Stimulated activated naive CD4-positive, alpha-beta T cell (primary cell): ENCODE results near the gene TP73.

Experiments
- DNase-seq, 6 experiments: peaks; one replicate each; lab custom pipeline; 2025; lab: John Stamatoyannopoulos, UW

TP73 gene

DNA sequence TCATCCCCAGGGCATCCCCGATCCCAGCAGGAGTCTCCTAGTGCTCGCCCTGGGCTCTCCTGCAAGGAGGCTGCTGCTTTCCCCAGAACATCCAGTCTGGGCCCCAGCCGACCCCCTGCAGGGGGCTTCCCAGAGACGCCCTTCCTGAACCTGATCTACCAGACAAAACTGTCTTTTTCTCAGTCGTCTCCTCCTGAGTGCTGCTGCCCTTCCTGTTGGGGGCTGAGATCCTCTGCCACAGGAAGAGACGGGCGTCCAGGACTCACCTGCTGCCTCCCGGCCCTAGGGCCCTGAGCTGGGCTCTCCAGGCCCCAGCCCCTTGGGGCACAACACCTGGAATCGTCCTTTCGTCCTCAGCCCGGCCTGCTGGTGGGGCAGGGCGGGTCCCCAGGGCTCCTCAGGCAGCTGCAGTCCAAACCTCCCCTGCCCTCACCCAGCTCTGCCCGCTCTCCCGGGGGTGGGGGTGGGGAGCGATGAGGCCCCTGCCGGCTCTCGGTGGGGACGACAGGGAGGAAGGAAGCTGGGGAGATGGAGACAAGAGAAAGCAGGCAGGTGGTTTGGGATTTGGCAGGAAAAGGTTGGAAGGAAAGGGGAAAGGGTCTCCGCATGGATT, 36.9 kb downstream of the TP73 start:
- DNase-seq: no peak

DNA sequence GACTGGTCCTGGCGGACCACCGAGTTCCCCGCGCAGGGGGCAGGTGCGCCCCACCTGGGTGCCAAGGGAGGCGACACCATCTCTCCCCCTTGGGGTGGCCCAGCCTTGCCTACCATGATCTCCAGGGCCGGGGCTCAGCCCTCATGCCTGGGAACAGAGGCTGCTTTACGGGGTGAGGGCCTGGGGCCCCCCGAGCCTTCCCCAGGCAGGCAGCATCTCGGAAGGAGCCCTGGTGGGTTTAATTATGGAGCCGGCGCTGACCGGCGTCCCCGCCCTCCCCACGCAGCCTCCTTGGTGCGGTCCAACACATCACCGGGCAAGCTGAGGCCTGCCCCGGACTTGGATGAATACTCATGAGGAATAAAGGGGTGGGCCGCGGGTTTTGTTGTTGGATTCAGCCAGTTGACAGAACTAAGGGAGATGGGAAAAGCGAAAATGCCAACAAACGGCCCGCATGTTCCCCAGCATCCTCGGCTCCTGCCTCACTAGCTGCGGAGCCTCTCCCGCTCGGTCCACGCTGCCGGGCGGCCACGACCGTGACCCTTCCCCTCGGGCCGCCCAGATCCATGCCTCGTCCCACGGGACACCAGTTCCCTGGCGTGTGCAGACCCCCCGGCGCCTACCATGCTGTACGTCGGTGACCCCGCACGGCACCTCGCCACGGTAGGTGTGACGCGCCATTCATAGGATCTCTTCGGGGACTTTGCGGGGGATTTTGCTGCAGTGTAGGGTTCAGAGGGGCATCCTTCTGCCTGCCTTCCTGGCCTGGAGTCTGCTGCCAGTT, 38.2 kb downstream of the TP73 start:
- no peak for DNase-seq

DNA sequence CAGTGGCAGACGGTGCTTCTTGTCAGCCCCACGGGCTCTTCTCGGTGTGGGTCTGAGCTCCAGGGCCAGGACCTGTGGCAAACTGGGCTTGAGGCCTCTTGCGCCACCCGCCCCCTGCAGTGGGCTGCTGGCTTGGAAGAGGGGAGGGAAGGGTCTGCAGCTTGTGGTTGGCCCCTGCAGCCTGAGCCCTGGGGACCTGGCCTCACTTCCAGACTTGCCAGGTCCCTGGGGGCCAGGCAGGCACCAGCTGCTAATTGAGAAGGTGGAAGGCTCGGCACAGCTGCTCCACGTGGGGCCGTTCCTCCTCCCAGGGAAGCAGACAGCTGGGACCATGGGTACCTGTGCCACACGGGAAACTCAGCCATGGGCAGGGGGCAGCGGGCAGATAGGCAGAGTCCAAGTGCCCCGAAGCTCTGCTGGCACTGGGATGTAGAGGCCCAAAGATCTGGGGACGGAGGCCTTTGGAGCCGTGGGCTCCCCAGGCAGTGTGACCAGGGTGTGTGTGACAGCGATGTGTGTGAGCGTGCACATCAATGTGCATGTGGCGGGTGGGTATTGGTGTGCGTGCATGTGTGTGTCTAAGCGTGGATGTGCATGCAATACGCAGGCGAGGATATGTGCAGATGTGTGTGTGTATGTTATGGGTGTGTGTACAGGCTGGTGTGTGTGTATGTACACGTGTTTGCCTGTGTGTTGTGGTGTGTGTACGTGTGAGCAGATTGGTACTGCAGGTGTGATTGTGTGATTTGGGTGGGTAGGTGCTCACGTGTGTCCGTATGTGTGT, 39.3 kb downstream of the TP73 start:
- DNase-seq: no peak

DNA sequence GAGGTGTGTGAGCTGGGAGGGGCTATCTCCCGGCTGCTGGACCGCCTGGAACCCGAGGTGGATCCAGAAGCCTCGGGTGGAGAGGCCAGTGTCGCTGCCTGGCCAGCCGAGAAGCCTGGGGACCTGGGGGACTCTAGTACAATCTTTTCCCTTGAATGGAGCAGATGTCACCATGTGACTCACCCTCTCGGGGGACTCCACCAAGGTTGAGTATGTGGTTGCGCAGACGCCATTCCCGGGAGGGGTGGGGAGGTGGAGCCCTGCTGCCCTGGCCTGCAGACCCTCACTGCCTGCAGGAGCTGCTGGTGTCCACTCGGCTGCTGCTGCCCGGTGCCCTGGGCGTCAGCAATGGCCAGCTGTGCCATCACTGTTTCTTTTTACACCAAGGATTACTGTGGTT, 40.3 kb downstream of the TP73 start:
- DNase-seq: no peak

DNA sequence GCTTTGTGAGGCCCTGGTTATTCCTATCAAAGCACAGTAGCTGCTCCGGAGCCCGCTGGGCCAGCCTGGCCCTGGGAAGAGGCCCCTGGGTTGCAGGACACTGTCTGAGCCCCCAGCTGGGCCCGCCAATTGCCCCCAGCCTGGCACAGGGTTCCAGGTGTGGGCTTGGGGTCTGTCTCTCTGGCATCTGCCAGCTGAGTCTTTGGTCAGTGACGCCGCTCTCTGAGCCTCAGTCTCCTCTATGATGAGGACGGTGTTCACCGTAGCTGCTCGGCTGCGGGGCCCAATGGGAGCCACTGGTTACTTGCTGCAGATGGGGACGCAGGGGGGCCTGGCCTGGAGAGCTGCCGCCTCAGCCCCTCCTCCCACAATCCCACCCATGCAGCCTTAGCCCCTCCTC, 41.0 kb downstream of the TP73 start:
- DNase-seq: no peak

DNA sequence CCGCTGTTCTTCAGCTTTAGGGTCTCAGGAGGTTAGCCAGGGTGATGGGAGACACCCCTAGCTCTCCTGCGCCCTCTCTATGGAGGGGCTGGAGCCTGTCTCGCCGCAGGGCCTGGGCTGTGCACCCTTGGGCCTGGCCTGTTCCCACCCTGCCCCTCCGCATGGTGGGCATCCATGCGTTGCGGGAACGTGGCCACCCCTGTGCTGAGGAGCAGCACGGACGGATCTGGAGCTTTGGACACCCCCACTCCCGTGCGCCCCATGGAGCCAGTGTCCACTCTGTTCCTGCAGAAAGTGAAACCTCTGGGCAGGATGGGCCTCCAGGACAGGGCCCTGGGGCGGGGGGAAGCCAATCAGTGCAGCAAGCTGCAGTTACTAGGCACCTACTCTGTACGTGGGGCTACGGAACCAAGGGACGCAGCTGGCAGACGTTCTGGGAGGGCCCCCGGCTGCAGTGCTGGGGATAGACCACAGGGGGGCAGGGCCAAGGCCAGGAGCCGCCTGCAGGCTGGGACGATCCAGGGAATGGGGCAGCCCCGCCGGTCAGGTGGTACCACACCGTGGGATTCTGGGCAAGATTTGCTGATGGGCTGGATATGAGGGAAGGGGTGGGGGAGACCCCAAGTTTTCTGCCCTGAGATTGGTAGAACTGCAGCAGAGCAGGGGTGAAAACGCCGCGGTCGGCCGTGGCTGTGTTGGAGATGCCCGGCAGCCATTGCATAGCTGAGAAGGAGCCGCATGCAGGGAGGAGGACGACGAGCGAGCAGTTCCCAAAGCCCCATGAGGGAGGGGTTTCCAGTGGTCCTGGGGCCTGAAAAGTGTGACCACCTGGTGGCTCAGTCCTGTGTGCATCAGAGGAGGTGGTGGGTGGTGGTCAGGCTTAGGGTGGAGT, 43.3 kb downstream of the TP73 start:
- peak in 3 of 6 experiments; percentile 6 to 19 (median 17) for DNase-seq

DNA sequence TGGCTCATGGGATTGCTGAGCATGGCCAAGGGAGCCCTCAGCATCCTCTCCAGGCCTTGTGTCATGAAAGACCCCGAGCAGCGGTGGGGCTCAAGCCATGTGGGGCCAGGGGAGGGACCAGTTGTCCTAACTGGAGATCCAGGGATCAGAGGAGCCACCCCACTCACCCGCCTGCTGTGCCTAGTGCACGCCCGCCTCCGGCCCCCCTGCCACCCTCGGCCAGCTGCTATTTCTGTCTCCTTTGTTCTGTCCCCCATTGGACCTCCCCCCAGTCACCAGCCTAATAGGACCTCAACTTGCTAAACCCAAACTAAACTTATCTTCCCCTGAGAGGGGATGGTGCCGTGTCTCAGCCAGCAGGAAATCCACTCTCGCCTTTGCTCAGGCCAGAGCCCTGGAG, 44.4 kb downstream of the TP73 start:
- DNase-seq: no peak

DNA sequence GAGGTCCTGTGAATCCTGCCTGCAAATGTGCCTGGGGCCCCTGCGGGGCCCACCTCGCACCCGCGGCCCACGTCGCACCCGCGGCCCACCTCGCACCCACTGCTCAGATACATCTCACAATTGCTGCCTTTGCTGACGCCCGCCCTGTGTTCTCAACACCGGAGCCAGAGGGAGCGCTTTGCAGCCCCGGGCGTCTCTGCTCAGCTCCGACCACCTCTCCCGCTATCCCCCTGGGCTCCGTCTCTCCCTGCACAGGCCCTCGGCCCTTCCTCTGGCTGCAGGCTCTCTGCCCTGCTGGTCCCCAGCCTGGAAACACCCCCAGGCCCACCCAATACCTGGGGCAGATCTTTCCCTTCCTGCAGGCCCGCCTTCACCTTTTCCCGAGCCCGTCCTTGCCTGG, 44.8 kb downstream of the TP73 start:
- DNase-seq: no peak

DNA sequence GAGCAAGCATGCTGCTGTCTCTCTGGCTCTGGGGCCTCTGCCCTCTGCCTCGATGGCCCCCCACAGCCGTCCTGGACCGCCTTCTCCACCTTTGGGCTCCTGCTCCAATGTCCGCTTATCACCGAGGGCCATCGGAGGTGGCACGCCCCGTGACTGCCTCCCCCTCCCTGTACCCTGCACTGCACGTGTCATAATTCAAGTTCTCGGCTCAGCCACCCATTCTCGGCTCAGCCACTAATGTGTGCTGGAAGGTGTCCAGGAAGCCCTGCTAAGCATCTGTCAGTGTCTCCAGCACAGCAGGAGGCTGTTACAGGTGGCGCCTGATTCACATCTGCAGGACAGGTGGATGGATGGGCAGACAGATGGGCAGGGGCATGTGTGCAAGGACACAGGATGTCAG, 45.5 kb downstream of the TP73 start:
- no peak for DNase-seq

DNA sequence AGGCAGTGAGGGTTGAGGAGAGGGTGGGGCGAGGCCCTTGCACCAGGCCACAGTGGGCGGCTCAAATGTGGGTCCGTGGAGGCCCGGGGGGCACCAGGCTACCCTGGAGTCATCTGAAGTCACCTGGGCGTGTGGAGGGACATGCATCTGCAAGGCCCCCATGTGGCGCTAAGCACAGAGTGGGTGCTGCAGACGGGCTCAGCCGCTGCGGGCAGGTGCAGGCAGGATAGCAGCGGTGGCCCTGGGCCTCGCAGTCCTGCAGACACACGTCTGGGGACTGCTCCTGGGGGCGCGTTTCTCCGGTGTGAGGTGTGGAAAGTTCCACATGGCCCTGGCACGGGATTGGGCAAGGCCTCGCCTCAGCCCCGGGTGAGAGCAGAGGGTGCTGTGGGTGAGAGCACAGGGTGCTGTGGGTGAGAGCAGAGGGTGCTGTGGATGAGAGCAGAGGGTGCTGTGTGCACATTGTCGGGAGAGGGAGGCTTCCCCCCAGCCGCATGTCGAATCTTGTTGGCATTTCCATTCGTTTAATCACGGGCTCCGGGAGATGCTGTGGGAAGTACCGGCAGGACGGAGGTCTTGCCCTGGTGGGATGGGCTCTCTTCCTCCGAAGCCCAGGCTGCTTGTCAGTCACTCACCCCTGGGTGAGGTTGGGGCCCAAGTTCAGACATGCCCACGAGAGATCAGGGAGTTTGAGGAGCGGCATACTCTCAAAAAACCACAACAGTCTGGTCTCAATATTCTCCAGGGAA, 46.5 kb downstream of the TP73 start:
- no peak for DNase-seq

DNA sequence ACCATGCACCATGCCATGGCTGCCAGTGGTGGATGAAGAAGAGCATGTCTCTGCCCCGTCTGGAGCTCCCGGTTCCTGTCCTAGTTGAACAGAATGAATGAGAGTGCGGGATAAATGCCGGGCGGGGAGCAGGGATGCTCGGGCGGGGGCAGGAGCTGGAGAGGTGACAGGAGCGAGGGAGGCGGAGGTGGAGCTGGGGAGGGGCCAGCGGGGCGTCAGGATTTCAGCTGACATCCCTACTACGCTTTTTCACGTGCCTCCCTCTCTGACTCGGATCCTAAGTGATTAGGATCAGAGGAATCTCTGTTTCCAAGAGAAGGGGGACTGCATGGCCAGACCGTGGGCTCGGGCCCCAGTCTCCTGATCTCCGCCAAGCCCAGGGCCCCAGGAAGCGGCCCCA, 47.3 kb downstream of the TP73 start:
- DNase-seq: no peak

DNA sequence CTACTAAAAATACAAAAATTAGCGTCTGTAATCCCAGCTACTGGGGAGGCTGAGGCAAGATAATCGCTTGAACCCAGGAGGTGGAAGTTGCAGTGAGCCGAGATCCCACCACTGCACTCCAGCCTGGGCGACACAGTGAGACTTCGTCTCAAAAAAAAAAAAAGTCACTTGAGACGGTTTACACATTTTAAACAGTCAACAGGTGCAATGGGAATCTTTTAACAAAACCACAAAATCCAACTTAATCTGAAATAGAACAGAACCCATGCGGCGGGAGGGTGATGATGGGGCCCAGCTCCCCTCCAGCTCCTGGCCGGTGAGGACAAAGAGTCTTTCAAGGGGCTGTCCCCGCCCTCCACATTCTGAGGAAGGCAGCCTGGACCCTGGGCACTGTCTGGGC, 48.3 kb downstream of the TP73 start:
- DNase-seq: no peak

DNA sequence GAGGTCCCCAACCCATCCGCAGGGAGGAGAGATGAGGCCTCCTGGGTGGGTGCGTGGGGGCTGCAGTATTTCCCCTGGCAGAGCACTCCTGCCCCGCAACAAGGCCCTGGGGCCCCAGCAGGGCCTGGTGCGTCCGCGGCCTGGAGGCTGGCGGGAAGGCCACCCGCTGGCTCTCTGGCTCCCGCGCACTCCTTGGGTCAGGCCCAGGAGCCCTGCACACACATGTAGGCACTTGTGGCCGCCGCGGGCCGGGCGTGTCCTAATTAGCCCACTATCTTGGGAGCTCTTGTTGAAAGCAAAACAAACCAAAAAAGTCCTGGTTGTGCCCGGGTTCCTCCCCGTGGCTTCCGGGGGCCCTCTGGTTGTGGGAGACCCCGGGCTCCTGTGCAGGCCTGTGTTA, 50.2 kb downstream of the TP73 start:
- no peak for DNase-seq

DNA sequence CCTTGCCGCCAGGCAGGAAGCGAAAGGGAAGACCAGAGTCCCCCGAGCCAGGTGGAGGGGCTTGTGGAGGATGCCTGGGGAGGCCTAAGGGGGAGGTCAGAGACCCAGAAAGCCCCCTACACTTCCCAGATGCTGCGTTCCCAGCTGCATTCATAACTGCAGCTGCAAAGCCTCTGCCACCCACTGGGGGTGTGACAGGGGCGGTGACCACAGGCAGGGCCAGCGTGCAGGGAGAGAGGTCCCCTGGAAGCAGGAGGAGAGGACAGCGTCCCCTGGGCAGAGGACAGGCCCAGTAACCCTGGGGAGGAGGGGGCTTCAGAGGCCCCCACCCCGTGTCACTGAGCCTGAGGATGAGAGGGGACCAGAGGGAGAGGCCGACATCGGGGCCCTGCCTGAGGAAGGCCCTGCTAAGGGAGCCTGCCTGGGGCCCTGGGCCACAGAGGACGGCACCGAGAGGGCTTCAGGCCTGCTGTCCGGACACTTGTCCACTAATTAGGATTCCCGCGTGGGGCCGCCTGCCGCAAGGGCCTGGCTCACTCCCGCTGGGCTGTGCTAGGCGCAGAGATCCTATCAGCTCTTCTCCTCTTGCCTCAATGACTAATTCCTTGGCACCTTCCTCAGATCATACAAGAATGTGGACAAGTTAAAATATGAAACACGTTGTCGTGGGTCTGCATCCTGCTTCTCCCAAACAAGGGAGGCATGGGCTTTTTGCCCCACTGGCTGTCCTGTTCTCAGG, 50.8 kb downstream of the TP73 start:
- DNase-seq: no peak

DNA sequence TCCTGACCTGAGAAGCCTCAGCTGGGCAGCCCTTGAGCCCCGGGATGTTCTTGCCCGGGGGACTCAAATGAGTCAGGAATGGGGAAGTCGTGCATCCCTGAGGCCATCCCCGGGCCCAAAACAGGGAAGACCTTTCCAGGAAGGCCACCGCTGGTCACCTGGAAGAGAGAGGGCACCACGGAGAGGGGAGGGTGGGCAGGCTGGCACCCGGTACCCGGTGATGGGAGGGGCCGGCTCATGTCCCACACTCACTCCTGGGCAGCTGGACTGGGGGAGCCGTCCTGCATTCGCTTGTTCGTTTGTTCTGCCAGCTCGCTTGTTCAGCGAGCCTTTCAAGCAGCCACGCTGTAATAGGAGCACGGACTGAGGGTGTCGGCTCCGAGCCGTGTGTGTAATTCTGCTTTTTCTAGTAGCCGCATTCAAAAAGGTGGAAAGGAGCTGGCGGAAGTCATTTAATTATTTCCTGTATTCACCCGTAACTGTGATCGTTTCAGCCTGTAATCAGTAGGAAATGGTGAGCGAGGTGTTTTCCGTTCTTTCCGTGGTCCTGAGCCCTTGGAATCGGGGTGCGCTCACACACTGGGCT, 51.6 kb downstream of the TP73 start:
- DNase-seq: peak in 1 of 6 experiments; percentile 7

DNA sequence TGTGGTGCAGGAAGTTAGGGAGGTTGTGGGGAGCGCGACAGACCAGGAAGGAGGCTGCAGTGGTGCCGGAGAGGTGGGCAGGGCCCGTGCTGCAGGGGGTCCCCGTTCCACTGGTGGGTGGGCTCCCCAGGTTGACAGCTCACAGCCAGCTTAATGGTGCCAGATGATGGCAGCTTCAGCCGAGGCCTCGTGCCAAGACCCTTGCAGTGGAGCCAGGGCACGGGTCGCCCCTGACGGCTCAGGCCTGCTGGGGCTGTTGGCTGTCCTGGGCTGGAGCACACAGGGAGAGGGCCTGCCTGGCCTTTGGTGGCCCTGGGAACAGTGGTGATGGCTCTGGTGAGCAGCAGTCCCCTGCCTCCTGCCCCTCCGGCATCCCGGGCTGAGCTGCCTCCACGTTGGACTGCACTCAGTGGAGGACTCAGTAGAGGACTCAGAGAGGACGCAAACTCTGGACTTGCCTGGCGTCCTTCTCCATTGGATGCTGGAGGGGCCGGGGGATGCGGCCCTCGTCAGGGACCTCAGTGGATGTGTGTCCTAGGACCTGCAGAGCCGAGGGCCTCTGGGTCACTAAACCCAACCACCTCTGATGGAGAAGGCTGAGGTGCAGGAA, 53.1 kb downstream of the TP73 start:
- DNase-seq: no peak

DNA sequence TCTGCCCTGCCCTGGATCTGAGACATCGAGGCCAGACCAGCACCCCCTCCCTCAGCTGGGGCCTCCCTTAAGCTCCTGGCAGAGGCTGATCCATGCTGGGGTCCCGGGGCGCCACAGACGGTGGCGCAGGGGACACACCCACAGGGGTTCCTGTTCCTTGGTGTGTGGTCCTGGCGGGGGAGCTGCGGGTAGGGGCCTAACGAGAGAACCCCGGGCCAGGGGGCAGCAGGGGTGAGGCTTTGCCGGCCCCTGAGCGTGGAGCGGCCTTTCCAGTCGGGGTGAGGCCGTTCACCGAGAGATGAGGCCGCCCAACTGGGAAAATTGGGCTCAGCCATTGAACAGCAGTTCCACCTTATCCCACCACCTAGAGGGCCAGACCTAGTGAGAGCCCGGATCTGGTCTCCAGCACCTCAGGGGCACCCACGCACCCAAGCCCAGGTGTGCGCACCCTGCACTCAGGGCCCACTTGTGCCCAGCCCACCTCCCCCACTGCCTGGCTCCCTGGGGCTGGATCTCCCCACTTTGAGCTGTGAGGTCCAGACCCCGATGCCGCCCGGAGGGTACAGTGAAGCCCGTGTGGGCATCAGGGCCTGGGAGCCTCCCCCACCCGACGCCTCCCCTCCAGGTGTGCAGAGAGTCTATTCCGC, 54.5 kb downstream of the TP73 start:
- no peak for DNase-seq

DNA sequence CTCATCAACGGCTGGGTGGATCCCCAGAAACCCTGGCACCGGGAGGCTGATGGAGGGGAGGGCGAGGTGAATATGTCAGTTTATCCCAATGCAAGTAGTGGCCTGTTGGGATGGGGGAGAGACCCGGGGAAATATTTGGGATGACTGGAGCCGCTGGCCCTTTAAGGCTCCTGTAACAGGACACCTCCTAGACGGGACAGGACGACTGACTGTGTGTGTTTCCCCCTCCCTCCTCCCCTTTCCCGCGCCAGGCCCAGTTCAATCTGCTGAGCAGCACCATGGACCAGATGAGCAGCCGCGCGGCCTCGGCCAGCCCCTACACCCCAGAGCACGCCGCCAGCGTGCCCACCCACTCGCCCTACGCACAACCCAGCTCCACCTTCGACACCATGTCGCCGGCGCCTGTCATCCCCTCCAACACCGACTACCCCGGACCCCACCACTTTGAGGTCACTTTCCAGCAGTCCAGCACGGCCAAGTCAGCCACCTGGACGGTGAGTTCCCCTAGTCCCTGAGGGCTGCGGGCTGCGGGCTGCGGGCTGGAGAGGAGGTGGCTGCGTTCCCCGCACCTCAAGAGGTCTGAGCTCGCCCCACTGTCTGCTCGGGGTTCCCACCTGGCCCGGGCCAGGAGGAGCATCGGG, 55.1 kb downstream of the TP73 start:
- no peak for DNase-seq

DNA sequence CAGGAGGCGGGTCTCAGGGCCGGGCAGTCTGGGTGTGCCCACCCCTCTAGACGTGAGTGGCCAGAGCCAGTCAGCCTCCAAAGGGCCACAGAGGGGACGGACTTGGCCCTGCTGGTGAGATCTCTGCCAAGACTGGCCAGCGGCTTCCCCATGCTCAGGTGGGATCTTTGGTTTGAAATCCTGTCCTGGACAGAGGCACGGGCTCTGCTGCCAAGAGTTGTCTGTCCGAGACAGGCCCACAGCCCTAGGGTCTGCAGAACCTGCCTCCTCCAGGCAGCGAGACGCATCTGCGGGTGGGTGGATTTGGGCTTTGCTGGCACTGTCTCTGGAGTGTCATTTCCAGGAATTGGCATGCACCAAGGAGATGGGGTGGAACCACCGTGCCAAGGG, 55.6 kb downstream of the TP73 start:
- no peak for DNase-seq
